K562 (cell line): ENCODE results near the gene AP2S1. TPM values are rescaled to one million over a fixed set of nuclear protein-coding genes. Genes with fewer than 3 reads are reported as not detected.

Experiments
- EP400 ChIP-seq: fragments of 450-650 bp; IDR thresholded peaks from 2 replicates; pipeline ENCODE4 v1.6.1; 2017; ENCODE audit warnings: antibody characterized with exemption, mild to moderate bottlenecking, moderate library complexity
- NBN ChIP-seq: fragments of 450-650 bp; IDR thresholded peaks from 2 replicates; pipeline ENCODE4 v1.6.1; 2016; ENCODE audit warnings: low read depth, mild to moderate bottlenecking
- RBM25 ChIP-seq: fragments of 200-400 bp; formaldehyde crosslinking; IDR thresholded peaks from 2 replicates; pipeline ENCODE4 v1.6.1; 2018; ENCODE audit warnings: low read length, low read depth, moderate library complexity; ENCODE audit not compliant: severe bottlenecking
- SMAD4 ChIP-seq: fragments of 250-450 bp; sonication (Bioruptor Pico); conservative IDR thresholded peaks from 2 replicates; pipeline ENCODE4 v1.8.0; 2021; ENCODE audit warnings: inconsistent platforms, mild to moderate bottlenecking, moderate library complexity
- SP1 ChIP-seq: sonication (generic); formaldehyde crosslinking; IDR thresholded peaks from 2 replicates; pipeline ENCODE4 v1.8.1; 2022; ENCODE audit warnings: mild to moderate bottlenecking, missing genetic modification reagents
- TCFL5 ChIP-seq: fragments of 250-450 bp; sonication (Bioruptor Pico); conservative IDR thresholded peaks from 2 replicates; pipeline ENCODE4 v1.6.1; 2021; ENCODE audit warnings: mild to moderate bottlenecking, moderate library complexity, matching md5 sums
- TEAD4 ChIP-seq, 2 experiments: sonication (generic) in 1 of 2; formaldehyde crosslinking in 1 of 2; IDR thresholded peaks; 2 replicates each; pipeline versions ENCODE4 v1.6.1 to v1.8.0; 2012 to 2022; ENCODE audit warnings: borderline replicate concordance in 1 of 2, inconsistent platforms in 1 of 2, low read length in 1 of 2, mild to moderate bottlenecking in 1 of 2, missing genetic modification reagents in 1 of 2
- polyA plus RNA-seq, 8 experiments: library from polyadenylated mRNA; depleted of rRNA in 4 of 8; stranded (reverse) in 5 of 8; unstranded in 3 of 8; fragments of >200 nt; fragmentation: Nextera tagmentation in 2 of 8; fragmentation: Illumina TruSeq in 1 of 8; extraction: Ambion mirVana in 2 of 8; extraction: Trizol in 1 of 8; gene quantifications; 2 replicates each; pipeline versions ENCODE4 v1.2.1 to v1.2.3, GENCODE V29; 2011 to 2014; ENCODE audit warnings: inconsistent platforms in 1 of 8, missing spikeins in 1 of 8
- total RNA-seq, 7 experiments: library from RNA; depleted of rRNA in 6 of 7; stranded (reverse); fragments of >200 nt in 6 of 7; fragmentation: Illumina TruSeq in 2 of 7; extraction: Trizol in 2 of 7; gene quantifications; 2 replicates each; pipeline versions ENCODE4 v1.2.1 to v1.2.3, GENCODE V29; 2011 to 2021; ENCODE audit warnings: low replicate concordance in 1 of 7
- TF ChIP-seq, protein P1 (sequence below): fragments of 250-450 bp; sonication (Bioruptor Pico); IDR thresholded peaks from 2 replicates; pipeline ENCODE4 v1.5.0; 2021; ENCODE audit warnings: mild to moderate bottlenecking, borderline replicate concordance
- TF ChIP-seq, protein P2 (sequence below): fragments of 200-600 bp; sonication (generic); IDR thresholded peaks from one replicate; pipeline ENCODE4 v1.6.1; 2012; ENCODE audit warnings: mild to moderate bottlenecking, low read depth, low read length, inconsistent platforms
- TF ChIP-seq, protein P3 (sequence below): fragments of 450-650 bp; formaldehyde crosslinking; IDR thresholded peaks from 2 replicates; pipeline ENCODE4 v1.4.0; 2020; ENCODE audit warnings: mild to moderate bottlenecking, moderate library complexity

AP2S1 gene
- total and polyA plus RNA-seq, 9 of the 15 experiments (the other 6 are each of a cell fraction or from before 2014, with no cell fraction given), result 32.4 to 294 (median 136) TPM

GRCh38 chr19:46840498-46840942 lies 10.1 kb downstream of the AP2S1 start (continued):
- peak; percentile 68 for TF ChIP-seq SMAD4 (CRISPR knock-in tag)
- no peak for TF ChIP-seq TCFL5
- TF ChIP-seq NBN, result 0 out of 2 replicates have a peak, but pooled peaks have one; percentile 26
- TF ChIP-seq, protein P1, sequence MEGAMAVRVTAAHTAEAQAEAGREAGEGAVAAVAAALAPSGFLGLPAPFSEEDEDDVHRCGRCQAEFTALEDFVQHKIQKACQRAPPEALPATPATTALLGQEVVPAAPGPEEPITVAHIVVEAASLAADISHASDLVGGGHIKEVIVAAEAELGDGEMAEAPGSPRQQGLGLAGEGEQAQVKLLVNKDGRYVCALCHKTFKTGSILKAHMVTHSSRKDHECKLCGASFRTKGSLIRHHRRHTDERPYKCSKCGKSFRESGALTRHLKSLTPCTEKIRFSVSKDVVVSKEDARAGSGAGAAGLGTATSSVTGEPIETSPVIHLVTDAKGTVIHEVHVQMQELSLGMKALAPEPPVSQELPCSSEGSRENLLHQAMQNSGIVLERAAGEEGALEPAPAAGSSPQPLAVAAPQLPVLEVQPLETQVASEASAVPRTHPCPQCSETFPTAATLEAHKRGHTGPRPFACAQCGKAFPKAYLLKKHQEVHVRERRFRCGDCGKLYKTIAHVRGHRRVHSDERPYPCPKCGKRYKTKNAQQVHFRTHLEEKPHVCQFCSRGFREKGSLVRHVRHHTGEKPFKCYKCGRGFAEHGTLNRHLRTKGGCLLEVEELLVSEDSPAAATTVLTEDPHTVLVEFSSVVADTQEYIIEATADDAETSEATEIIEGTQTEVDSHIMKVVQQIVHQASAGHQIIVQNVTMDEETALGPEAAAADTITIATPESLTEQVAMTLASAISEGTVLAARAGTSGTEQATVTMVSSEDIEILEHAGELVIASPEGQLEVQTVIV (CRISPR knock-in tag), result no peak
- peak; percentile 45; the same call in 1 of the 2 replicates for TF ChIP-seq TEAD4 (IDR thresholded peaks at IDR 0.05; ENCODE audit: low read length)
- TF ChIP-seq TEAD4 (CRISPR knock-in tag; IDR thresholded peaks at IDR 0.05; ENCODE audit: borderline replicate concordance), result no peak
- TF ChIP-seq SP1 (CRISPR knock-in tag), result peak; percentile 60
- TF ChIP-seq RBM25, result no peak
- TF ChIP-seq, protein P2, sequence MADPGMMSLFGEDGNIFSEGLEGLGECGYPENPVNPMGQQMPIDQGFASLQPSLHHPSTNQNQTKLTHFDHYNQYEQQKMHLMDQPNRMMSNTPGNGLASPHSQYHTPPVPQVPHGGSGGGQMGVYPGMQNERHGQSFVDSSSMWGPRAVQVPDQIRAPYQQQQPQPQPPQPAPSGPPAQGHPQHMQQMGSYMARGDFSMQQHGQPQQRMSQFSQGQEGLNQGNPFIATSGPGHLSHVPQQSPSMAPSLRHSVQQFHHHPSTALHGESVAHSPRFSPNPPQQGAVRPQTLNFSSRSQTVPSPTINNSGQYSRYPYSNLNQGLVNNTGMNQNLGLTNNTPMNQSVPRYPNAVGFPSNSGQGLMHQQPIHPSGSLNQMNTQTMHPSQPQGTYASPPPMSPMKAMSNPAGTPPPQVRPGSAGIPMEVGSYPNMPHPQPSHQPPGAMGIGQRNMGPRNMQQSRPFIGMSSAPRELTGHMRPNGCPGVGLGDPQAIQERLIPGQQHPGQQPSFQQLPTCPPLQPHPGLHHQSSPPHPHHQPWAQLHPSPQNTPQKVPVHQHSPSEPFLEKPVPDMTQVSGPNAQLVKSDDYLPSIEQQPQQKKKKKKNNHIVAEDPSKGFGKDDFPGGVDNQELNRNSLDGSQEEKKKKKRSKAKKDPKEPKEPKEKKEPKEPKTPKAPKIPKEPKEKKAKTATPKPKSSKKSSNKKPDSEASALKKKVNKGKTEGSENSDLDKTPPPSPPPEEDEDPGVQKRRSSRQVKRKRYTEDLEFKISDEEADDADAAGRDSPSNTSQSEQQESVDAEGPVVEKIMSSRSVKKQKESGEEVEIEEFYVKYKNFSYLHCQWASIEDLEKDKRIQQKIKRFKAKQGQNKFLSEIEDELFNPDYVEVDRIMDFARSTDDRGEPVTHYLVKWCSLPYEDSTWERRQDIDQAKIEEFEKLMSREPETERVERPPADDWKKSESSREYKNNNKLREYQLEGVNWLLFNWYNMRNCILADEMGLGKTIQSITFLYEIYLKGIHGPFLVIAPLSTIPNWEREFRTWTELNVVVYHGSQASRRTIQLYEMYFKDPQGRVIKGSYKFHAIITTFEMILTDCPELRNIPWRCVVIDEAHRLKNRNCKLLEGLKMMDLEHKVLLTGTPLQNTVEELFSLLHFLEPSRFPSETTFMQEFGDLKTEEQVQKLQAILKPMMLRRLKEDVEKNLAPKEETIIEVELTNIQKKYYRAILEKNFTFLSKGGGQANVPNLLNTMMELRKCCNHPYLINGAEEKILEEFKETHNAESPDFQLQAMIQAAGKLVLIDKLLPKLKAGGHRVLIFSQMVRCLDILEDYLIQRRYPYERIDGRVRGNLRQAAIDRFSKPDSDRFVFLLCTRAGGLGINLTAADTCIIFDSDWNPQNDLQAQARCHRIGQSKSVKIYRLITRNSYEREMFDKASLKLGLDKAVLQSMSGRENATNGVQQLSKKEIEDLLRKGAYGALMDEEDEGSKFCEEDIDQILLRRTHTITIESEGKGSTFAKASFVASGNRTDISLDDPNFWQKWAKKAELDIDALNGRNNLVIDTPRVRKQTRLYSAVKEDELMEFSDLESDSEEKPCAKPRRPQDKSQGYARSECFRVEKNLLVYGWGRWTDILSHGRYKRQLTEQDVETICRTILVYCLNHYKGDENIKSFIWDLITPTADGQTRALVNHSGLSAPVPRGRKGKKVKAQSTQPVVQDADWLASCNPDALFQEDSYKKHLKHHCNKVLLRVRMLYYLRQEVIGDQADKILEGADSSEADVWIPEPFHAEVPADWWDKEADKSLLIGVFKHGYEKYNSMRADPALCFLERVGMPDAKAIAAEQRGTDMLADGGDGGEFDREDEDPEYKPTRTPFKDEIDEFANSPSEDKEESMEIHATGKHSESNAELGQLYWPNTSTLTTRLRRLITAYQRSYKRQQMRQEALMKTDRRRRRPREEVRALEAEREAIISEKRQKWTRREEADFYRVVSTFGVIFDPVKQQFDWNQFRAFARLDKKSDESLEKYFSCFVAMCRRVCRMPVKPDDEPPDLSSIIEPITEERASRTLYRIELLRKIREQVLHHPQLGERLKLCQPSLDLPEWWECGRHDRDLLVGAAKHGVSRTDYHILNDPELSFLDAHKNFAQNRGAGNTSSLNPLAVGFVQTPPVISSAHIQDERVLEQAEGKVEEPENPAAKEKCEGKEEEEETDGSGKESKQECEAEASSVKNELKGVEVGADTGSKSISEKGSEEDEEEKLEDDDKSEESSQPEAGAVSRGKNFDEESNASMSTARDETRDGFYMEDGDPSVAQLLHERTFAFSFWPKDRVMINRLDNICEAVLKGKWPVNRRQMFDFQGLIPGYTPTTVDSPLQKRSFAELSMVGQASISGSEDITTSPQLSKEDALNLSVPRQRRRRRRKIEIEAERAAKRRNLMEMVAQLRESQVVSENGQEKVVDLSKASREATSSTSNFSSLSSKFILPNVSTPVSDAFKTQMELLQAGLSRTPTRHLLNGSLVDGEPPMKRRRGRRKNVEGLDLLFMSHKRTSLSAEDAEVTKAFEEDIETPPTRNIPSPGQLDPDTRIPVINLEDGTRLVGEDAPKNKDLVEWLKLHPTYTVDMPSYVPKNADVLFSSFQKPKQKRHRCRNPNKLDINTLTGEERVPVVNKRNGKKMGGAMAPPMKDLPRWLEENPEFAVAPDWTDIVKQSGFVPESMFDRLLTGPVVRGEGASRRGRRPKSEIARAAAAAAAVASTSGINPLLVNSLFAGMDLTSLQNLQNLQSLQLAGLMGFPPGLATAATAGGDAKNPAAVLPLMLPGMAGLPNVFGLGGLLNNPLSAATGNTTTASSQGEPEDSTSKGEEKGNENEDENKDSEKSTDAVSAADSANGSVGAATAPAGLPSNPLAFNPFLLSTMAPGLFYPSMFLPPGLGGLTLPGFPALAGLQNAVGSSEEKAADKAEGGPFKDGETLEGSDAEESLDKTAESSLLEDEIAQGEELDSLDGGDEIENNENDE, result no peak
- TF ChIP-seq EP400, result peak; percentile 21; the same call in 1 of the 2 replicates
- TF ChIP-seq, protein P3, sequence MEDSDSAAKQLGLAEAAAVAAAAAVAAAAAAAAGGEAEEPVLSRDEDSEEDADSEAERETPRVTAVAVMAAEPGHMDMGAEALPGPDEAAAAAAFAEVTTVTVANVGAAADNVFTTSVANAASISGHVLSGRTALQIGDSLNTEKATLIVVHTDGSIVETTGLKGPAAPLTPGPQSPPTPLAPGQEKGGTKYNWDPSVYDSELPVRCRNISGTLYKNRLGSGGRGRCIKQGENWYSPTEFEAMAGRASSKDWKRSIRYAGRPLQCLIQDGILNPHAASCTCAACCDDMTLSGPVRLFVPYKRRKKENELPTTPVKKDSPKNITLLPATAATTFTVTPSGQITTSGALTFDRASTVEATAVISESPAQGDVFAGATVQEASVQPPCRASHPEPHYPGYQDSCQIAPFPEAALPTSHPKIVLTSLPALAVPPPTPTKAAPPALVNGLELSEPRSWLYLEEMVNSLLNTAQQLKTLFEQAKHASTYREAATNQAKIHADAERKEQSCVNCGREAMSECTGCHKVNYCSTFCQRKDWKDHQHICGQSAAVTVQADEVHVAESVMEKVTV, result peak; percentile 62; the same call in 1 of the 2 replicates
